Measurements from ENCODE around the gene OR10D3.

OR10D3 gene

GRCh38 chr11:124176925-124177715 is 6.0 kb upstream of the OR10D3 start:
- DNase-seq (ENCODE audit: low spot score): no peak
- no peak for TF ChIP-seq CTCF (IDR thresholded peaks at IDR 0.05; ENCODE audit: extremely low read depth, missing control alignments)

GRCh38 chr11:124179310-124179709 is 3.8 kb upstream of the OR10D3 start:
- TF ChIP-seq CTCF (IDR thresholded peaks at IDR 0.05; ENCODE audit: extremely low read depth, missing control alignments): no peak
- DNase-seq (ENCODE audit: low spot score): no peak

- TF ChIP-seq CTCF (IDR thresholded peaks at IDR 0.05; ENCODE audit: extremely low read depth, missing control alignments): no peak
- no peak for DNase-seq (ENCODE audit: low spot score)
Measured at GRCh38 chr11:124190298-124191139, 7.4 kb downstream of the OR10D3 start.

GRCh38 chr11:124193221-124194010 is 10.3 kb downstream of the OR10D3 start:
- no peak for DNase-seq (ENCODE audit: low spot score)
- TF ChIP-seq CTCF (IDR thresholded peaks at IDR 0.05; ENCODE audit: extremely low read depth, missing control alignments): no peak

- TF ChIP-seq CTCF (IDR thresholded peaks at IDR 0.05; ENCODE audit: extremely low read depth, missing control alignments): no peak
- DNase-seq (ENCODE audit: low spot score): no peak
Measured at GRCh38 chr11:124194293-124195188, 11.4 kb downstream of the OR10D3 start.

GRCh38 chr11:124195189-124195734 is 12.1 kb downstream of the OR10D3 start:
- DNase-seq (ENCODE audit: low spot score): peak; percentile 56
- TF ChIP-seq CTCF (IDR thresholded peaks at IDR 0.05; ENCODE audit: extremely low read depth, missing control alignments): peak; percentile 69

Data from GM20000 (cell line).